ENCODE results near the gene GRPEL2.

DNA sequence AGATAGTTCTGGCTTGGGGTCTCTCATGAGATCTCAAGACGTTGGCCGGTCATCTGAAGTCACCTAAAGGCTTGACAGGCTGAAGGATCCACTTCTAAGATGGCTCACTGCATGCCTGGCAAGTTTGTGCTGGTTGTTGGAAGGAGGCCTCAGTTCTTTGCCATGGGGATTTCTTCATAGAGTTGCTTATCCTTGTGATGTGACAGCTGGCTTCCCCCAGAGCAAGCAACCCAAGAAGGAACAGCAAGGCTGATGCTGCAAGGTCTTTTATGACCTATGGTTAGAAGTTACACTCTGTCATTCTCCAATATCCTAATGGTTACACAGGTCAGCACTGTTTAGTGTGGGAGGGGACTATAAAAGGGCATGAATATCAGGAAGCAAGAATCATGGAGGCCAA is 20.7 kb upstream of the GRPEL2 start:
- TF ChIP-seq, protein P1, sequence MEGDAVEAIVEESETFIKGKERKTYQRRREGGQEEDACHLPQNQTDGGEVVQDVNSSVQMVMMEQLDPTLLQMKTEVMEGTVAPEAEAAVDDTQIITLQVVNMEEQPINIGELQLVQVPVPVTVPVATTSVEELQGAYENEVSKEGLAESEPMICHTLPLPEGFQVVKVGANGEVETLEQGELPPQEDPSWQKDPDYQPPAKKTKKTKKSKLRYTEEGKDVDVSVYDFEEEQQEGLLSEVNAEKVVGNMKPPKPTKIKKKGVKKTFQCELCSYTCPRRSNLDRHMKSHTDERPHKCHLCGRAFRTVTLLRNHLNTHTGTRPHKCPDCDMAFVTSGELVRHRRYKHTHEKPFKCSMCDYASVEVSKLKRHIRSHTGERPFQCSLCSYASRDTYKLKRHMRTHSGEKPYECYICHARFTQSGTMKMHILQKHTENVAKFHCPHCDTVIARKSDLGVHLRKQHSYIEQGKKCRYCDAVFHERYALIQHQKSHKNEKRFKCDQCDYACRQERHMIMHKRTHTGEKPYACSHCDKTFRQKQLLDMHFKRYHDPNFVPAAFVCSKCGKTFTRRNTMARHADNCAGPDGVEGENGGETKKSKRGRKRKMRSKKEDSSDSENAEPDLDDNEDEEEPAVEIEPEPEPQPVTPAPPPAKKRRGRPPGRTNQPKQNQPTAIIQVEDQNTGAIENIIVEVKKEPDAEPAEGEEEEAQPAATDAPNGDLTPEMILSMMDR (IDR thresholded peaks at IDR 0.05): no peak
- no peak for TF ChIP-seq POLR2A (IDR thresholded peaks at IDR 0.05)
